H1 (cell line): ENCODE results near the gene DYNC1H1. TPM values are rescaled to one million over a fixed set of nuclear protein-coding genes. Genes with fewer than 3 reads are reported as not detected.

Experiments
- CTCF ChIA-PET: fragments of 300-600 bp; sonication (Branson Sonifier 250); formaldehyde crosslinking; loops from one replicate; lab custom pipeline; 2021; ENCODE audit not compliant: partially characterized antibody; lab: Charles Lee
- POLR2A ChIA-PET: fragments of 300-600 bp; sonication (Branson Sonifier 250); formaldehyde crosslinking; loops from one replicate; lab custom pipeline; 2021; ENCODE audit warnings: inconsistent platforms; ENCODE audit not compliant: partially characterized antibody; lab: Charles Lee
- DNase-seq, 2 experiments: peaks; one replicate each; pipeline versions ENCODE4 v3.0.0 to v3.0.0-alpha.2; 2010 to 2022; ENCODE audit warnings: low spot score in 2 of 2, low read depth in 1 of 2, mixed read lengths in 1 of 2
- FAIRE-seq: peaks from 2 replicates; lab custom pipeline; 2011; peaks lifted over from hg19 to GRCh38; lab: Jason Lieb, UNC
- H2AFZ ChIP-seq: 2 replicates; pipeline ENCODE4 v1.8.1; 2012; ENCODE audit warnings: low read length, inconsistent platforms
- H2AK5ac ChIP-seq: 2 replicates; pipeline ENCODE4 v1.6.1; 2013; ENCODE audit warnings: low read depth, low read length
- H2BK120ac ChIP-seq: replicated peaks from 2 replicates; pipeline ENCODE3; 2013; ENCODE audit warnings: low read depth, low read length, inconsistent platforms
- H2BK12ac ChIP-seq: 2 replicates; pipeline ENCODE4 v1.6.1; 2013; ENCODE audit warnings: low read depth, low read length
- H2BK15ac ChIP-seq: 2 replicates; pipeline ENCODE4 v1.6.1; 2013; ENCODE audit warnings: low read length
- H2BK20ac ChIP-seq: 2 replicates; pipeline ENCODE4 v1.6.1; 2013; ENCODE audit warnings: low read length
- H2BK5ac ChIP-seq: 2 replicates; pipeline ENCODE4 v1.6.1; 2013; ENCODE audit warnings: low read depth, low read length
- H3K14ac ChIP-seq: 2 replicates; pipeline ENCODE4 v1.6.1; 2013; ENCODE audit warnings: inconsistent platforms; ENCODE audit not compliant: insufficient read length
- H3K18ac ChIP-seq: 2 replicates; pipeline ENCODE4 v1.6.1; 2013; ENCODE audit warnings: low read length; ENCODE audit errors: extremely low read depth
- H3K23ac ChIP-seq: 2 replicates; pipeline ENCODE4 v1.6.1; 2013; ENCODE audit warnings: inconsistent platforms; ENCODE audit not compliant: insufficient read length
- H3K23me2 ChIP-seq: 2 replicates; pipeline ENCODE4 v1.6.1; 2013; ENCODE audit warnings: low read depth, low read length
- H3K27ac ChIP-seq: 2 replicates; pipeline ENCODE4 v1.6.1; 2011; ENCODE audit warnings: low read depth, low read length, inconsistent platforms
- H3K27me3 ChIP-seq, 4 experiments: replicated peaks in 1 of 4; 1 replicate in 1 of 4; 2 replicates in 3 of 4; pipeline versions ENCODE4 v1.6.1 to v1.8.1; 2011 to 2013; ENCODE audit warnings: low read length in 3 of 4, mild to moderate bottlenecking in 3 of 4, inconsistent platforms in 2 of 4, mixed read lengths in 2 of 4, moderate library complexity in 1 of 4; ENCODE audit not compliant: control insufficient read depth in 3 of 4, insufficient read depth in 3 of 4; ENCODE audit errors: extremely low read depth in 1 of 4
- H3K36me3 ChIP-seq, 4 experiments: 2 replicates each; pipeline versions ENCODE4 v1.6.1 to v1.8.1; 2011 to 2013; ENCODE audit warnings: mild to moderate bottlenecking in 4 of 4, low read length in 3 of 4, moderate library complexity in 2 of 4, control low read depth in 1 of 4, inconsistent platforms in 1 of 4; ENCODE audit not compliant: insufficient read depth in 4 of 4, control insufficient read depth in 2 of 4
- H3K4ac ChIP-seq: replicated peaks from 2 replicates; pipeline ENCODE3; 2013; ENCODE audit warnings: low read length, low read depth, mixed read lengths, inconsistent platforms; ENCODE audit not compliant: insufficient read length
- H3K4me1 ChIP-seq, 4 experiments: replicated peaks in 1 of 4; 1 replicate in 1 of 4; 2 replicates in 3 of 4; pipeline versions ENCODE4 v1.6.1 to v1.8.1; 2011 to 2013; ENCODE audit warnings: low read length in 3 of 4, inconsistent platforms in 2 of 4, mixed read lengths in 1 of 4; ENCODE audit not compliant: insufficient read depth in 4 of 4, control insufficient read depth in 3 of 4
- H3K4me2 ChIP-seq, 2 experiments: 2 replicates each; pipeline versions ENCODE4 v1.6.1 to v1.8.1; 2011 to 2013; ENCODE audit warnings: low read depth in 2 of 2, low read length in 2 of 2, control low read depth in 1 of 2, inconsistent platforms in 1 of 2, mild to moderate bottlenecking in 1 of 2; ENCODE audit not compliant: insufficient read depth in 1 of 2
- H3K4me3 ChIP-seq, 4 experiments: fragments of 200-600, 300-600 bp in 1 of 4; sonication (generic), shearing (Covaris generic), sonication (Bioruptor Twin) in 1 of 4; 2 replicates each; pipeline versions ENCODE4 v1.5.1 to v1.8.1; 2011 to 2016; ENCODE audit warnings: low read length in 4 of 4, low read depth in 3 of 4, control low read depth in 2 of 4, inconsistent platforms in 2 of 4, mild to moderate bottlenecking in 2 of 4, mixed read lengths in 1 of 4, moderate library complexity in 1 of 4; ENCODE audit not compliant: insufficient read depth in 2 of 4; ENCODE audit errors: extremely low read depth in 1 of 4
- H3K56ac ChIP-seq: replicated peaks from 2 replicates; pipeline ENCODE3; 2013; ENCODE audit warnings: low read depth, mild to moderate bottlenecking, mixed read lengths, low read length, inconsistent platforms; ENCODE audit not compliant: insufficient read length
- H3K79me1 ChIP-seq: 2 replicates; pipeline ENCODE4 v1.6.1; 2013; ENCODE audit warnings: low read depth, low read length, control low read depth
- H3K79me2 ChIP-seq, 2 experiments: 2 replicates each; pipeline versions ENCODE4 v1.6.1 to v1.8.1; 2012 to 2013; ENCODE audit warnings: low read length in 2 of 2, mild to moderate bottlenecking in 2 of 2, inconsistent platforms in 1 of 2; ENCODE audit not compliant: insufficient read depth in 2 of 2, control insufficient read depth in 1 of 2
- H3K9ac ChIP-seq, 4 experiments: replicated peaks in 1 of 4; 1 replicate in 1 of 4; 2 replicates in 3 of 4; pipeline versions ENCODE4 v1.6.1 to v1.8.1; 2011 to 2013; ENCODE audit warnings: low read depth in 3 of 4, low read length in 3 of 4, control low read depth in 2 of 4, mild to moderate bottlenecking in 2 of 4, moderate library complexity in 2 of 4, inconsistent platforms in 1 of 4; ENCODE audit errors: extremely low read depth in 1 of 4
- H3K9me3 ChIP-seq, 2 experiments: 2 replicates each; pipeline versions ENCODE4 v1.6.1 to v1.8.1; 2012 to 2013; ENCODE audit warnings: mild to moderate bottlenecking in 2 of 2, moderate library complexity in 2 of 2, control low read depth in 1 of 2, inconsistent platforms in 1 of 2, low read depth in 1 of 2, low read length in 1 of 2, mixed read lengths in 1 of 2; ENCODE audit not compliant: insufficient read depth in 2 of 2
- H4K20me1 ChIP-seq, 2 experiments: replicated peaks in 1 of 2; 2 replicates each; pipeline versions ENCODE3 to v1.8.1; 2011 to 2013; ENCODE audit warnings: inconsistent platforms in 2 of 2, low read length in 2 of 2, mild to moderate bottlenecking in 1 of 2; ENCODE audit not compliant: insufficient read depth in 2 of 2, control insufficient read depth in 1 of 2
- H4K5ac ChIP-seq: 2 replicates; pipeline ENCODE4 v1.6.1; 2013; ENCODE audit warnings: low read length, low read depth, mixed read lengths, inconsistent platforms; ENCODE audit not compliant: insufficient read length
- H4K8ac ChIP-seq: 2 replicates; pipeline ENCODE4 v1.8.0; 2013; ENCODE audit warnings: mild to moderate bottlenecking, moderate library complexity, low read length, inconsistent platforms; ENCODE audit not compliant: insufficient read depth; ENCODE audit errors: extremely low read depth
- H4K91ac ChIP-seq: replicated peaks from 2 replicates; pipeline ENCODE3; 2013; ENCODE audit warnings: low read length, mixed read lengths, inconsistent platforms; ENCODE audit not compliant: insufficient read length
- BACH1 ChIP-seq: IDR thresholded peaks from 2 replicates; pipeline ENCODE4 v1.6.1; 2012; ENCODE audit warnings: low read length, improper control_type of control experiment
- CBX5 ChIP-seq: fragments of 300-800, 300-1000 bp; sonication (generic); IDR thresholded peaks from 2 replicates; pipeline ENCODE4 v1.7.1; 2016; ENCODE audit warnings: antibody characterized with exemption, low read length, low read depth
- CTBP2 ChIP-seq: IDR thresholded peaks from 2 replicates; pipeline ENCODE4 v1.7.0; 2011; ENCODE audit warnings: borderline replicate concordance, mild to moderate bottlenecking, moderate library complexity, mixed read lengths, low read length; ENCODE audit not compliant: insufficient read depth, insufficient read length
- EZH2 ChIP-seq: fragments of 200-600 bp; sonication (generic); IDR thresholded peaks from 2 replicates; pipeline ENCODE4 v1.7.1; 2012; ENCODE audit warnings: low read depth, mild to moderate bottlenecking, moderate library complexity, low read length, inconsistent platforms; ENCODE audit not compliant: severe bottlenecking
- GTF2F1 ChIP-seq: IDR thresholded peaks from 2 replicates; pipeline ENCODE4 v1.6.1; 2012; ENCODE audit warnings: low read depth, low read length, improper control_type of control experiment, borderline replicate concordance
- KDM4A ChIP-seq: IDR thresholded peaks from one replicate; pipeline ENCODE4 v1.7.1; 2012; ENCODE audit warnings: low read depth, mild to moderate bottlenecking, moderate library complexity, low read length, inconsistent platforms; ENCODE audit not compliant: severe bottlenecking
- NANOG ChIP-seq: IDR thresholded peaks from 2 replicates; pipeline ENCODE4 v1.6.1; 2011; ENCODE audit warnings: low read length, low read depth, mild to moderate bottlenecking, inconsistent platforms; ENCODE audit not compliant: insufficient read depth, poor library complexity, severe bottlenecking
- PHF8 ChIP-seq: fragments of 200-600 bp; sonication (generic); conservative IDR thresholded peaks from 2 replicates; pipeline ENCODE4 v1.7.1; 2012; ENCODE audit warnings: low read depth, mild to moderate bottlenecking, inconsistent platforms, low read length, moderate library complexity
- RAD21 ChIP-seq, 2 experiments: IDR thresholded peaks in 1 of 2; conservative IDR thresholded peaks in 1 of 2; 2 replicates each; pipeline ENCODE4 v1.6.1; 2011; ENCODE audit warnings: low read depth in 2 of 2, low read length in 2 of 2, improper control_type of control experiment in 1 of 2, inconsistent platforms in 1 of 2, mild to moderate bottlenecking in 1 of 2, moderate library complexity in 1 of 2
- RXRA ChIP-seq: IDR thresholded peaks from 2 replicates; pipeline ENCODE4 v1.6.1; 2011; ENCODE audit warnings: low read depth, mild to moderate bottlenecking, low read length, moderate library complexity; ENCODE audit not compliant: insufficient read depth
- SUZ12 ChIP-seq: fragments of 200-600 bp; sonication (generic); IDR thresholded peaks from 2 replicates; pipeline ENCODE4 v1.6.1; 2012; ENCODE audit warnings: mild to moderate bottlenecking, inconsistent platforms, low read length, moderate library complexity, mixed read lengths
- WGBS, 2 experiments: shearing (Covaris generic) in 1 of 2; methylation state at CpG; one replicate each; pipeline versions ENCODE4 v1.1.6 to v1.1.7; 2013 to 2015; ENCODE audit warnings: low lambda C conversion rate in 2 of 2, mixed read lengths in 2 of 2, inconsistent platforms in 1 of 2, low coverage in 1 of 2, missing lambda C conversion rate in 1 of 2; ENCODE audit not compliant: insufficient replicate concordance in 2 of 2, insufficient coverage in 1 of 2, insufficient read length in 1 of 2; ENCODE audit errors: extremely low coverage in 1 of 2, missing lambda C conversion rate in 1 of 2; 5-methylcytosine and 5-hydroxymethylcytosine counted together
- polyA plus RNA-seq, 7 experiments: library from polyadenylated mRNA; depleted of rRNA in 3 of 7; stranded (reverse) in 5 of 7; unstranded in 2 of 7; fragments of >200 nt in 5 of 7; fragments of 200-250 nt in 2 of 7; gene quantifications; 1 replicate in 5 of 7; 2 replicates in 1 of 7; 4 replicates in 1 of 7; pipeline versions ENCODE4 v1.2.1 to v1.2.3, GENCODE V29; 2011 to 2013; ENCODE audit warnings: missing spikeins in 2 of 7, mixed read lengths in 2 of 7
- total RNA-seq: library from RNA; stranded (reverse); fragmentation: NEBNext Ultra II Directional; extraction: Animal tissue kit (Norgen Biotek cat#: 25700); gene quantifications from 2 replicates; pipeline ENCODE4 v1.2.1, GENCODE V29; 2021
- TF ChIP-seq, protein P1 (sequence below): IDR thresholded peaks from 2 replicates; pipeline ENCODE4 v1.6.1; 2012; ENCODE audit warnings: inconsistent platforms

Gene DYNC1H1
- total and polyA plus RNA-seq, 2 of the 8 experiments (the other 6 are each of a cell fraction or from before 2014, with no cell fraction given), result 238 to 387 TPM

DNA sequence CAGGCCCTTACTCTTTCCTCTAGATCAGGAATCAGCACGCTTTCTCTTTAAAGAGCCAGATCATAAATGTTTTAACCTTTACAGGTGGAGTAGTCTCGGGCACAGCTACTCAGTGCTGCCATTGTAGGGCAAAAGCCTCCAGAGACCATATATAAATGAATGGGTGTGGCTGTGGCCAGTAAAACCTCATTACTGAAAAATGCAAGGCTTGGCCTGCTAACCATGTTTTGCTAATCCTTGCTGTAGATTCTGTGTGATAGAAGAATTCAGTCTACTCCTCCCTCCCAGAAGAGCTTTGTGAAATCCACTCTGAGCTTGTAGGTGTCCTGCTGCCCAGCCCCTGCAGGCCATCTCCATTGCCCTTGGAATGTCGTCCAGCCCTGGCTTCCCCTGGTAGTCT lies 64.4 kb downstream of the DYNC1H1 start:
- no peak overlapping the region for H3K4me2 ChIP-seq
- H3K18ac ChIP-seq, result no peak overlapping the region
- FAIRE-seq (no peak), DNase-seq (no peak)
- H2AFZ ChIP-seq, result no peak overlapping the region
- 86% methylated on average over 3 of the region's 3 CpGs; no CpG with 5 or more reads in 1 of the 2 experiments for WGBS, 2 experiments
- no peak overlapping the region for H3K56ac ChIP-seq
- peaks cover 0 to 5% of the 10 kb centered on the region in 2 experiments for H4K20me1 ChIP-seq
- no peaks in the 10 kb centered on the region for H3K79me1 ChIP-seq
- H3K4ac ChIP-seq, result no peak overlapping the region
- H3K4me1 ChIP-seq, result no peaks in the 10 kb centered on the region
- no peak overlapping the region for H3K23ac ChIP-seq
- no peak overlapping the region for H2BK20ac ChIP-seq
- H3K9me3 ChIP-seq, result no peaks in the 10 kb centered on the region
- H3K9ac ChIP-seq, result no peak overlapping the region
- H3K23me2 ChIP-seq, result no peaks in the 10 kb centered on the region
- no peak overlapping the region for H4K5ac ChIP-seq
- no peak overlapping the region for H2BK12ac ChIP-seq
- ChIA-PET POLR2A (interaction anchor here (0.6 kb wide), 1 partner anchor 1311 kb away, joined by 3 read pairs; no protein-coding TSS in a partner anchor), CTCF (interaction anchor here (1.9 kb wide), 1 partner anchor 9 kb away, joined by 4 read pairs; no protein-coding TSS in a partner anchor)
- H2BK15ac ChIP-seq, result no peak overlapping the region
- H3K79me2 ChIP-seq, result no peaks in the 10 kb centered on the region
- no peak overlapping the region for H3K4me3 ChIP-seq
- H3K36me3 ChIP-seq, result peaks cover 46 to 86% (median 82%) of the 10 kb centered on the region in 4 experiments
- no peak overlapping the region for H2BK5ac ChIP-seq
- no peak overlapping the region for H3K14ac ChIP-seq
- no peak overlapping the region for H4K91ac ChIP-seq
- H3K27ac ChIP-seq, result no peak overlapping the region
- H2BK120ac ChIP-seq, result no peak overlapping the region
- H3K27me3 ChIP-seq, result no peaks in the 10 kb centered on the region
- H4K8ac ChIP-seq, result no peak overlapping the region
- H2AK5ac ChIP-seq, result no peak overlapping the region
- TF ChIP-seq RAD21 (IDR thresholded peaks at IDR 0.05 in 1 of 2, conservative IDR thresholded peaks at IDR 0.05 in 1 of 2; ENCODE audit: low read depth in 2 of 2, low read length in 2 of 2), result no peak
- TF ChIP-seq SUZ12, result no peak
- no peak for TF ChIP-seq NANOG
- no peak for TF ChIP-seq CTBP2
- no peak for TF ChIP-seq CBX5
- TF ChIP-seq KDM4A, result no peak
- TF ChIP-seq BACH1, result no peak
- no peak for TF ChIP-seq RXRA
- TF ChIP-seq, protein P1, sequence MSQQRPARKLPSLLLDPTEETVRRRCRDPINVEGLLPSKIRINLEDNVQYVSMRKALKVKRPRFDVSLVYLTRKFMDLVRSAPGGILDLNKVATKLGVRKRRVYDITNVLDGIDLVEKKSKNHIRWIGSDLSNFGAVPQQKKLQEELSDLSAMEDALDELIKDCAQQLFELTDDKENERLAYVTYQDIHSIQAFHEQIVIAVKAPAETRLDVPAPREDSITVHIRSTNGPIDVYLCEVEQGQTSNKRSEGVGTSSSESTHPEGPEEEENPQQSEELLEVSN, result no peak
- TF ChIP-seq EZH2, result no peak
- TF ChIP-seq PHF8, result no peak
- no peak for TF ChIP-seq GTF2F1
